Embryonic facial prominence (tissue), 1 donor: Measurements from ENCODE around the gene SLC25A13.

Experiments used
- DNase-seq: peaks from one replicate; pipeline ENCODE4 v3.0.0-alpha.2; 2016; ENCODE audit errors: extremely low spot score

SLC25A13 gene

DNA sequence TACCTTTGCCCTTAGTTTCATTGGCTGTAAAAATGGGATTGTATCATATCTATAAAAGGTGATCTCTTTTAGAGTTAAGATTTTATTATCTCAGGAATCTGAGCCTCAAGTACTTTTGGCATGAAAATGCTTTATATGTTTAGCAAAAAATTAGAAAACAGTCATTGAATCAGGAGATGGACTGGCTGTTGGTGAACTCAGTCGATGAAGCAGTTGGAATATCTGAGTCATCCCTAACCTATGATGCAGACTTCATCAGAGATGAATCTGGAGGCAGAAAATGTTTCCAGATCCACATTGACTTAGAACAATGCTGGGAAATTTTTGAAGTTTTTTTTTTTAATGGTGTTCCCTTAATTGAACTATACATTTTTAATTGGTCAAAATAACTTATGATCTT, 228.5 kb downstream of the SLC25A13 start:
- no peak for DNase-seq

DNA sequence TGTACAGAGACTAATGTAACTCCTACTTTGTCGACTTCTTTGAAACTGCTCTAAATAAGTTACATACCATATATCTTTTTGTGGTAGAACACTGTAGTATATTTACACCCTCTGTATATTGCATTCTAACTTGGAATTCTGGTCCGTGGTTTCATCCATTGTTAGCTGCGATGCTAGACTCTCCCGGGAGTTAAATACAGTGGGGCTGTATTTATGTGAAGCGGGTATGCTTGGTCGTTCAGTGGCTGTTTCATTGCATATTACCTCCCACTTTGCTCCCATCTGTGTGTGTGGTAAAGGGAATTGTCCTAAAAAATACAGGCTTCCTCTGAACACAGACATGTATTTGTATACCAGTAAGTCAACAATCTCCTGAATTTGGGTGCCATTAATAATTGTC, 231.1 kb downstream of the SLC25A13 start:
- DNase-seq = no peak

DNA sequence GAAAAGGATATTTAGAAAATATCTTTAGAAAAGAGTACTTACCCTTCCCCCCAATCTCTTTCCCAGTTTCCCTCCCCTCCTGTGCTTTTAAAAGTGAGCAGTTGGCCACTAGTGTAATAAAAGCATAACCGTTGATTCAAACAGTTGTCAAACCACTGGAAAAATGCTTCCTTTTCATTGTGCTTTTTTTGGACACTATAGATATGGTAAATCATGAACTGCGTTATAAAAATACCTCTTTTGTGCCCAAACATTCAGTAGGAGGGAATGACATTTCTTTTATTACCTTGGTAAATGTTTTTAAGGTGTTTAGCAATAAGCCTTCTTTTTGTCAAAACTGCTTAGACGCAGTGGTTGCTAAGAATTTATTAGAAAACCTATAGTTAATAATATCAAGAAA, 232.4 kb downstream of the SLC25A13 start:
- DNase-seq = no peak

DNA sequence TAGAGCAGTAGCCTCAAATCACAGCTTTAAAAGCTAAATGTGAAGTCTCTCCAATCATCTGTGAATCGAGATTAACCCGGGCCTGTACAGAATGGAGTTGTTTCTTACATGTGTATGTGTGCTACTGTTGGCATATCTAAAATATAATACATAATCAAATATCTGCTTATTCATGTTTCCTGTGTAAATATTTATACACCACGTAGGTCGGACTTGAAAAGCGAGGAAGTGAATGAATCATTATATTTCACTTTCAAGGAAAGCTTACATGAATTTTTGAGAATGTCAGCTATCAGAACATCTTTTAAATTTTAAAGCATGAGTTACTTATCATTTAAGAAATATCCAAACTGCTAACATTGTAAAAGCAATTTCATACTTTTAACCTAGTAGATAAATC, 233.3 kb downstream of the SLC25A13 start:
- DNase-seq = no peak

DNA sequence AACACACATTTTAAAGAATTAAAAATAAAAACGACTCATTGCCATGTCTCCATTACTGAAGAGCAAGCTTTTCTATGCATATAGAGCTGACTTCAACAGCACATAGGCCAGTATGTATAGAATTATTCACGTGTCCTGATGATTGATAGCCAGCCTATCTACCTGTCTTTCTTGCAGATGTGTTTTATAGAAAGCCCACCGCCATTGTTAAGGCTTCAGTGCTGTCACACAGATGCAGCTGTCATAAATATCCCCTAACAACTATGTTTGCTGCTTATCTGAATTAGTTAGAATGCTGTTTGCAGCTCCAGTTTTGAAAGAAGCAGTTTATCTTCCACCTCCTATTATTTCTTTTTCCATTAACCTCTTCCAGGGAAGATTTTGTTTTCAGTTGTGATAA, 235.9 kb downstream of the SLC25A13 start:
- DNase-seq = no peak

DNA sequence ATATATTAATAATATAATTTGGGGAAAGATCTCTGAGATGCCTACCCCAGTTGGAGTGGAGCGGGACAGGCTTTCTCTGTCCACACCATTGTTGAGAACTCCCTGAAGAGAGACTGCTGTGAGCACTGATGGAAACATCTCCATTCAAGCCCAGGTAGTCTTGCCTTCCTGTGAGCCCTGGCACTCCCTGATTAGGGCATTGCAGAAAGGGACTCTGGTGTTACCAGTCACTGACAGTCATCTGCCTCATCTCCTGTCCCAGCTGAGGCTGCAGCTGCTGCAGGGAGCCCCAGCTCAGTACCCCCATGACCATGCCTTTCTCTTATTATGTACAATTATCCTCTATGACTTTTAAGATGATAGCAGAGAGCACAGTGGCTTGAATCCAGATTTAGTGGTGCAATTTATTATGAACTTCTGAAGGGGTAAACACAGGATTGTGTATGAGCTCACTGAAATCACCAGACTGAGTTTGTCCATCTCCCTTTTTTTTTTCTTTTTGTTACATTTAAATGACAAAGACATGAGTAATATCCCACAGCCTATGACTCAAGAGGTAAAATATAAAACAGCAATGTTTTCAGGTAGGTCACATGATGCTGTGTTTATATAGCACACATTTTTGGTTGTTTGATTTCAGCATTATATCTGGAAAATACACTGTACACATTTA, 236.9 kb downstream of the SLC25A13 start:
- no peak for DNase-seq

DNA sequence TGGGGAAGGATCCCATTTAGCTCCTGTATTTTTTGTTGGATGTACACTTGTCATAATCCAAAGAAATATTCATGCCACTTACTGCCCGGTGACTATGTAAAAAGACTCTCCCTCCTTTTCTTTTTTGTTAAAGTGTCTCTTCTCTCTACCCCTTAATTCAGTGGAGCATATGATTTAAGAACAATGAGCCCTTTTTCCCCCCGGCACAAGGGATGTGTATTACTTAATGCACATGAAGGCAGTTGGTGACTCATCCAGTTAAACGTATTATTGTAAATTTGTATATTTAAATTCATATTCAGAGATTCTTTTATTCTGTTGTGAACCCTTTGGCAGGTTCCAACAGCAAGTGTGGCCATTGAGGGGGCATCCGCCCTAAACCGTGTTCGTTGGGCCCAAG, 241.9 kb downstream of the SLC25A13 start:
- no peak for DNase-seq

DNA sequence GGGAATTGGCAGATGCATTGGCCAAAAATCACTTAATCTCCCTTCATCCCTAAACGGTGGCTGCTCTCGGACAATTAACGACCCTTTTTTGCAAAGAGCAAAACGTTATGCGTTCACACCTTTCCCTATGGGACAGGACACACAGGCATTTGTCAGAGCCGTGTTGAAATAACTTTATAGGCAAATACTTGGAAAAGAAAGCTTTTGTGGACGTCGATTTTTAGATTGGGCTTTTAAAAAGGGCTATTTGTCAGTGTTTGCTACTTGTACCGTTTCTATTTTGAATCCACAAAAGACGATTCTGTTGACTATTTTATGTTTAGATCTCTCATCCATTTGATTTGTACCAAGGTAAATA, 245.6 kb downstream of the SLC25A13 start:
- DNase-seq = no peak

DNA sequence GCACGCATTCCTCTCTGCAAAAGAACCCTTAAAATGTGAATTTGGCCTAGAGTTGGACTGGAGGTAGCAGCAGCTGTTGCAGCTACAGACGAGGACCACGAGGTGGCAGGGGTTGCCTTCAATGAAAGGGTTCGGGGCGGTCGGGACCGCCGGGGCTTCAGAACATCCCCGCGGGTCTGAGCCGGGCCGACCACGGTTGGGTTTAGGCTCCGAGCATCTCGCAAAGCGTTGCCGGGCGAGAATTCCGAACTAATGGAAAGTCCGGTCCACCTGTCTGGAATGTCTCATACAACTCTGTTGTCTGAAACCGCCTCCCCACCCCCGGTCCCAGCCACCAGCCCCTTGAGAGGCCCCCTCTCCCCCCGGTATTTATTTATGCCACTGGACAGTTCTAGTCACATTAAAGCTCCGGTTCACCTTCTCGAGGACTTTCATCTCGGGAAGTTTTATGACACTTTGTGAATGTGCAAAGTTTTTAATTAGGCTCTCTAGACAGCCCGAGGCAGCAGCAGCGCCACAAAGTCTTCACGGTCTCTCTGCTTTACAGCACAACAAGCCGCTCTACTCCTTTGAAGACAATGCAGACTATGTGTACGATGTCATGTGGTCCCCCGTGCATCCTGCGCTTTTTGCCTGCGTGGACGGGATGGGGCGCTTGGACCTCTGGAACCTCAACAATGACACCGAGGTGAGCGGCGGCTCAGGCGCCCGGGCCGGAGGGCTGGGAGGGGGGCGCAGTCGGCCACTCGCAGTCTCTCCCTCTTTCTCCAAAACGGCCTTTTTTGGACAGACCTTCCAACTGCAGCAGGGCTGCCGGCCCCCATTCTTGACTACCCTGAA, 246.2 kb downstream of the SLC25A13 start:
- peak; percentile 61 for DNase-seq

DNA sequence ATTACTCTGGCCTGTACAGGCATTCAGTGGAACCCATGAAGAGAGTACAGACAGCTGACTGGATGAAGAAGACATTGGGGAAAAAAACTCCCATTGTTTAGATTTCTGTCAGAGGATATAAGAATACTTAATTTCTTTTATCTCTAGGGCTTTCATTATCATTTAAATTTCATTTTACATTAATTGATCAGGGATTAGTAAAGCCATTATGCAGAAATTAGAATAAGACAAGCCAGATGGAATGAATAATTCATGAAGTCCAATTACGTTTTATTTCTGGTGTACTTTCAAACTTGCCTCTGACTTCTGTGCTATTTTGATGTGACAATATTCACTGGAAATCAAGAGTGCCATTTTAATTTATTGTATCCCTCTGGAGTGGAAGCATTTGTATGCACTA, 247.0 kb downstream of the SLC25A13 start:
- DNase-seq = no peak
